ENCODE measurements around the gene TMTC1.

Gene TMTC1

DNA sequence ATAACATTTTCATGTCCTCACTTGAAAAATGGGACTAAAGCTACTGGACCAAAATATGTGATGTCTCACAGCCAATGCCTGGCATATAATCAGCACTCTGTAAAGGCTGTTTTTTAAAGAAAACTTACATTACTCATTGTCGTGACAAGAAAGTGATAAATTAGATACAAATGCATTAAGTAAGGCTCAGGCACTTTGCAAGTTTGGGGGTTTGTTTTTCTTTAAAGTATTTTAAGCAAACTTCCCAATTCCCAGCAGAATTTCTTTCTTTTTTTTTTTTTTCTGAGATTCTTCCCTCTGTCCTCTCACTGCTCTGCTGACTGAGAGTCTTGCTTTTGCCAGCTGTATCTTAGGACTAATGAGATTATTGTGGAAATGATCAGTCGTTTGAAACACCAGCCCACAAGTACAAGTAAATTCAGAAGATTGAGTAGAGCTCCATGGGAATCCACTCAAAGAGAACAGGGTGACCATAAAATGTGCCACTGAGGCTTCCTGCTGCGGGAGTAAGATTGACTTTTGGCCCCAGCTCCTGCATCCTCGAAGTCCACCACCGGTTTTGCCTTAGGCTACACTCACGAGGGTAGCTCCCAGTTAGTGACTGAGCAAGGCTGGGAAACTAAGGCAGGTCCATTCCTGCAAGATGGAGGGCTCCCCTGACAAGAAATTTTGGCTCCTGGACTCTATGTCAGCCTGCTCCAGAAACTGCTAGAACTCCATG lies 82.8 kb downstream of the TMTC1 start:
- Histone ChIP-seq H3K4me1 (ENCODE audit: insufficient read depth, low read length) (peaks cover 9% of the 10 kb centered on the region; the same call in 1 of the 2 replicates), H3K9me3 (ENCODE audit: control insufficient read depth, insufficient read depth, low read length) (no peaks in the 10 kb centered on the region), H3K9ac (ENCODE audit: low read depth, low read length) (no peak overlapping the region), H3K36me3 (ENCODE audit: insufficient read depth, low read length) (no peaks in the 10 kb centered on the region)

DNA sequence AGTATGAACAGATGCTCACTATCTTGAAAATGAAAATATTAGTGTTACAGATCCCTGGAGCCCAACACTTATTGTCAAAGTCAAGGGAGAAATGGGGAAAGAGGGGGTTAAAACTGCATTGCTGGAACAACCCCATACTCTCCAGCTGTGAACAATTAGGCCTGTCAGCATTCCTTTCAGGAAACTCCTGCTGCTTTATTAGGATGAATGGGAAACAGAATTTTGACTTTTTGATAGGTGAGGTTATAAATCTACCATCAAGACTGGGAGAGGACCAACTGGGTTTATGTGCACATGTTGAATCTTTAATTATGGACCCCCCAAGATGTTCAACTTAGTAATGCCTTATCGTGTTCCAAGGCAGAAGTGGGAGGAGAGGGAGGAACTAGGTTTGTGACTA lies 85.0 kb downstream of the TMTC1 start:
- H3K4me1 ChIP-seq (ENCODE audit: insufficient read depth, low read length): peaks cover 9% of the 10 kb centered on the region; the same call in 1 of the 2 replicates
- no peaks in the 10 kb centered on the region for H3K36me3 ChIP-seq (ENCODE audit: insufficient read depth, low read length)
- H3K9ac ChIP-seq (ENCODE audit: low read depth, low read length): no peak overlapping the region
- H3K9me3 ChIP-seq (ENCODE audit: control insufficient read depth, insufficient read depth, low read length): no peaks in the 10 kb centered on the region

DNA sequence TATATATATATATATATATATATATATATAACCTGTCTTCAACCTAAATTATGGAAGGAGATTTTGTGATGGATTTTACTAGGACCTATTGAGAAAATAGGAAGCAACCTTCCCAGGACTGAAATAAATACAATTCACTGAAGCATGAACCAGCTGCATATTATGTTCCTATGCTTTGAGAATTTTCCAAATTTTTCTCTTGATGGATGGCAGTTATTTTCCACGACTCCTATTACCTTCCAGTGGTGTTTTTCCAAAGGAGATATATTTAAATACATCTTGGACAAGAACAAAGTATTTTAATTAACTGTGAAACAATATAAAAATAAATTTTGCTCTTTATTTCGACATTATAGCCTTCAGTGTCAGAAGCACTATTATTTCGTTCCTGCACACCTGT lies 87.9 kb downstream of the TMTC1 start:
- H3K36me3 ChIP-seq (ENCODE audit: insufficient read depth, low read length): no peaks in the 10 kb centered on the region
- no peaks in the 10 kb centered on the region for H3K9me3 ChIP-seq (ENCODE audit: control insufficient read depth, insufficient read depth, low read length)
- H3K4me1 ChIP-seq (ENCODE audit: insufficient read depth, low read length): peaks cover 21% of the 10 kb centered on the region
- no peak overlapping the region for H3K9ac ChIP-seq (ENCODE audit: low read depth, low read length)

DNA sequence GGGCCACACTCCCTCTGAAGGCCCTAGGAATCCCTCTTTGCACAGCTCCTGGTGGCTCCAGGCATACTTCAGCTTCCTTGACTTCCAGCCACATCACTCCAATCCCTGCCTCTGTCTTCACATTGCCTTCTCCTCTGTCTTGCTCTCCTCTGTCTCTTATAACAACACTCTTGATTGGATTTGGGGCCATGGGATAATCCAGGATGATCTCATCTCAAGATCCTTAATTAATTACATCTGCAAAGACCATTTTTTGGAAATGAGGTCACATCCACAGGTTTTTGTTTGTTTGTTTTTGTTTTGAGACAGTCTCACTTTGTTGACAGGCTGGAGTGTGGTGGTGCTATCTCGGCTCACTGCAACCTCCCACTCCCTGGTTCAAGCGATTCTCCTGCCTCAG lies 88.7 kb downstream of the TMTC1 start:
- H3K36me3 ChIP-seq (ENCODE audit: insufficient read depth, low read length): no peaks in the 10 kb centered on the region
- no peak overlapping the region for H3K9ac ChIP-seq (ENCODE audit: low read depth, low read length)
- H3K9me3 ChIP-seq (ENCODE audit: control insufficient read depth, insufficient read depth, low read length): no peaks in the 10 kb centered on the region
- H3K4me1 ChIP-seq (ENCODE audit: insufficient read depth, low read length): peaks cover 24% of the 10 kb centered on the region

DNA sequence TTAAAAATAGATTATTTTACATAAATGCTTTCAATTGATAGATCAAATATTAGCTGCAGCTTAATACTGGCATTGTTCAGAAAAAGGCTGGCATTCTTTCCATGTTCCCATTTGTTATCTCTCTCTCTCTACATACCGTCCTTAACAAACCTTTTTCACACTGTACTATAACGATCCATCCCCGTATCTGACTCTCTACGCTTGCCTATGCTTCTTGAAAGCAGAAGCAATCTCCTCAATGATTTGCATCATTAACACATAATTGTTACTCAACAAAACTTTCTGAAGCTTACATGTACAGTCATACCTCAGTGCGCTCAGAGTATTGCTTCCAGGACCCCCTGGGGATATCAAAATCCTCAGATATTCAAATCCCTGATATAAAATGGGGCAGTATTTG lies 89.7 kb downstream of the TMTC1 start:
- no peaks in the 10 kb centered on the region for H3K36me3 ChIP-seq (ENCODE audit: insufficient read depth, low read length)
- H3K4me1 ChIP-seq (ENCODE audit: insufficient read depth, low read length): peaks cover 18% of the 10 kb centered on the region
- H3K9me3 ChIP-seq (ENCODE audit: control insufficient read depth, insufficient read depth, low read length): no peaks in the 10 kb centered on the region
- no peak overlapping the region for H3K9ac ChIP-seq (ENCODE audit: low read depth, low read length)

DNA sequence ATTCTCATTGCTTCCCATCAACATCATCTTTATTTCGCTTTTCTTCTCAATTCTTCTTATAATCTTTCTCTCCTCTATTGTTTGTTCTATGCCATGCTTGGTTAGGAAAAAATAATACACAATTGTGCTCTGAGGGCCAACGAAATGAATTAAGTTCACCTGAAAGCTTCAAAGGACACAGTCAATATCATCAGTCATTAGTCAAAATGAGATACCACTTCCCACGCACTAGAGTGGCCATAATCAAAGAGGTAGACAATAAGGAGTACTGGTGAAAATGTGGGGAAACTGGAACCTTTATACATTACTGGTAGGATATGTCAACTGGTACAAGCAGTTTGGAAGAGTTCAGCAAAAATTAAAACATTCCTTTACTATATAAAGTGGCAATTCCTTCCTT lies 91.5 kb downstream of the TMTC1 start:
- H3K9me3 ChIP-seq (ENCODE audit: control insufficient read depth, insufficient read depth, low read length): no peaks in the 10 kb centered on the region
- H3K36me3 ChIP-seq (ENCODE audit: insufficient read depth, low read length): no peaks in the 10 kb centered on the region
- H3K9ac ChIP-seq (ENCODE audit: low read depth, low read length): no peak overlapping the region
- peaks cover 14% of the 10 kb centered on the region for H3K4me1 ChIP-seq (ENCODE audit: insufficient read depth, low read length)

DNA sequence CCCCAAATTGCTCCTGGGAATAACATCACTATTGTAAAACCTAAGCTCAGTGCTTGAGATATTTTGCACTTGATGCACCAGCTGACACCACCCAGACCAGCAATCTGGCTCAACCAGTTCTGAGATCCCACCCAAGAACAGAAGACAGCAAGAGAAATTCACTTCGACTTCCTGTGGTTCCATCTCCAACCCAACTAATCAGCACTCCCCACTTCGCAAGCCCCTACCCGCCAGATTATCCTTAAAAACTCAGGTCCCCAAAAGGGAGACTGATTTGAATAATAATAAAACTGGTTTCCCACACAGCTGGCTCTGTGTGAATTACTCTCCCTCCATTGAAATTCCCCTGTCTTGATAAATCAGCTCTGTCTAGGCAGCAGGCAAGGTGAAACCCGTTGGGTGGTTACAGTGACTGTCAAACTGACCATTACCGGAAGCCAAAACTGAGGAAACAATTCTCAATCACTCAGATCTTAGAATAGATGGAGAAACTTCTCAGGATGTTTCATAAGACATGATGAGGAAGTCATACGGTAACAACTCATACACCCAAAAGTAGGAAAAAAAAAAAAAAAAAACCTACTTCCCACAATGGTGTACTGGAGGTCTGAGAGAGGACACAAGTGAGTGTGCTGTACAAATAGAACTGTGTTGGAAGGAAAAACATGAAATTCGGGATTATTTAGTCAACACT lies 92.4 kb downstream of the TMTC1 start:
- Histone ChIP-seq H3K4me1 (ENCODE audit: insufficient read depth, low read length) (peaks cover 14% of the 10 kb centered on the region), H3K9me3 (ENCODE audit: control insufficient read depth, insufficient read depth, low read length) (no peaks in the 10 kb centered on the region), H3K9ac (ENCODE audit: low read depth, low read length) (no peak overlapping the region), H3K36me3 (ENCODE audit: insufficient read depth, low read length) (no peaks in the 10 kb centered on the region)

DNA sequence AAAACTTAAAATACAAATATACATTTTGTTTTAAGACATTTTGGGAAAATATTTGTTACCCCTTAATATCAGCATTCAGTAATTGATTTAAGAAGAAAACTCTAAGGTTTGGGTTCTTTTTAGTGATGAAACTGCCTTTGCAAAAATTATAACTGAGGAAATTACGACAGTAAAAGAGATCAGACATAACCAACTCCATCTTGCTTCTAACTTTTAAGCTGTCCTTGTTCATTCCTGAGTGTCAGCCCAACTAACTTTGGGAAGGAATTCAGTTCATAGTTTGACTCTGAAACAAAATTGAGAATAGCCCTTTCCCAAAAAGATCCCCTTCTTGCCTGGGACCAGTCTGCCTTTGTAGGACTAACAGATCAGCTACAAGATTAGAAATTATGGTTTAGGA lies 93.0 kb downstream of the TMTC1 start:
- Histone ChIP-seq H3K4me1 (ENCODE audit: insufficient read depth, low read length) (peaks cover 14% of the 10 kb centered on the region), H3K9ac (ENCODE audit: low read depth, low read length) (no peak overlapping the region), H3K36me3 (ENCODE audit: insufficient read depth, low read length) (no peaks in the 10 kb centered on the region), H3K9me3 (ENCODE audit: control insufficient read depth, insufficient read depth, low read length) (no peaks in the 10 kb centered on the region)

DNA sequence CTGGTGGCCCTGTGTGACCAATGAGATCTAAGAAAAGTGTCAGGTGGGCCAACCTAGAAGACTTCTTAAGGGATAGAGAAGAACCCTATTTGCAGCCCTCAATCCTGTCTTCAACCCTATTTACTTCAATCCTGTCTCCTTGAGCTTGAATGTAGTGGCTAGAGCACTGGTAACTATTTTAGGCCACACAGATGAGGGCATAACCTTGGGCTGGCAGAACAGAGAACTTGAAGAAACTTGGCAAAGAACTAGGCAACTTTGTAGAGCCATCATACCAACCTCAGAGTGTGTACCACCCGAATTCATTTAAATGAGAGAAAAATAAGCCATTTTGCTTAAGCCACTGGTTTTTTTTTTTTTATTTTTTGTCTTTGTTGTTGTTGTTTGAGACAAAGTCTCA lies 94.8 kb downstream of the TMTC1 start:
- Histone ChIP-seq H3K36me3 (ENCODE audit: insufficient read depth, low read length) (no peaks in the 10 kb centered on the region), H3K9ac (ENCODE audit: low read depth, low read length) (no peak overlapping the region), H3K4me1 (ENCODE audit: insufficient read depth, low read length) (peaks cover 14% of the 10 kb centered on the region), H3K9me3 (ENCODE audit: control insufficient read depth, insufficient read depth, low read length) (no peaks in the 10 kb centered on the region)

DNA sequence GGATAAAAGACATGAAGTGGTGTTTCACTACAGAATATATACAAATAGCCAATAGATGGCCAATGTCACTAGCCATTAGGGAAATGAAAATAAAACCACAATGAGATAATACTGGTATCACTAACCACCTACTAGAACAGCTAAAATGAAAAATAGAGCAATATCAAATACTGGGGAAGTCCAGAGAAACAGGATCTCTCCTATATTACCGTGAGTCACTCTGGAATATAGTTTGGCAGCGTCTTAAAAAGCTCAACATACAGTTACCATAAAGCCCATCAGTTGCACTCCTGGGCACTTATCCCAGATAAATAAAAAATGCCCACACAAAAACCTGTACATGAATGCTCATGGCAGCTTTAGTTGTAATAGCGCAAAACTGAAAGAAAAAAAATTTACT lies 101.7 kb downstream of the TMTC1 start:
- Histone ChIP-seq H3K4me1 (ENCODE audit: insufficient read depth, low read length) (no peaks in the 10 kb centered on the region), H3K9me3 (ENCODE audit: control insufficient read depth, insufficient read depth, low read length) (no peaks in the 10 kb centered on the region; the same call in 1 of the 2 replicates), H3K36me3 (ENCODE audit: insufficient read depth, low read length) (no peaks in the 10 kb centered on the region), H3K9ac (ENCODE audit: low read depth, low read length) (no peak overlapping the region)

DNA sequence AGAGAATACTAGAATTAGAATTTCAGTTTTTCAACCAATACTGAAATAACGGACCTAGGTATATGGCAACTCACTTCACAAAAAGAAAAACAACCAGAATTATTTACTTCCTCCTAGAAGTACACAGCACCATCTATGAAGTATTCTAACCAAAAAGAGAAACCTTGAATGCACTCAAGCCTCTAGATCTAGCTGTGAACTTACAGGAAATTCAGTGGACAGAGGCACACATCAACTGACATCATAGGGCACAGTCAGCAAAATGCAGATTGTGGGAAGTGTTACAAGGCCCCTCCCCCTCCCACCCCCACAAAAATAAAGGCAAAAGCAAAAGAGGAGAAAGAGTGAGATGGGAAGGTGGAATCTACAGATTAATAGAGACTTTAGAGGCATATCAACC lies 102.4 kb downstream of the TMTC1 start:
- no peaks in the 10 kb centered on the region; the same call in 1 of the 2 replicates for H3K9me3 ChIP-seq (ENCODE audit: control insufficient read depth, insufficient read depth, low read length)
- H3K9ac ChIP-seq (ENCODE audit: low read depth, low read length): no peak overlapping the region
- H3K4me1 ChIP-seq (ENCODE audit: insufficient read depth, low read length): no peaks in the 10 kb centered on the region
- H3K36me3 ChIP-seq (ENCODE audit: insufficient read depth, low read length): no peaks in the 10 kb centered on the region

DNA sequence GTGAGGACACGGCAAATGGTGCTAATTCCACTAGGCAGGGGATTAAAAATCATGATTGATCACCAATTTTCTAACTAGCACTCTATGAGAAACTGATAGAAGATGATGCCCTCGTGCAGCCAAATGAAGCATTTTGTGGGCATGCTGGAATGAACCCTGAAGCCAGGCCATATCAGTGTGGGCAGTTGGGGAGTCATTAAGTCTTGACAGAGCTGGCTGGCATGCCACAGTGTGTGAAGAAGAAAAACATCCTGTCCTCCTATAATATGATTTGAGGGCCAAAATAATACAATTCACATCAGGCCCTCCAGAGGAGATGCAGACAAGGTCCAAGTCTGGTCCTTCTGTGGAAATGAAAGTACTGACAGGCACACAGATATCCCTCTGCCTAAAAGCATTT lies 107.1 kb downstream of the TMTC1 start:
- no peaks in the 10 kb centered on the region for H3K9me3 ChIP-seq (ENCODE audit: control insufficient read depth, insufficient read depth, low read length)
- no peaks in the 10 kb centered on the region for H3K36me3 ChIP-seq (ENCODE audit: insufficient read depth, low read length)
- no peaks in the 10 kb centered on the region for H3K4me1 ChIP-seq (ENCODE audit: insufficient read depth, low read length)

DNA sequence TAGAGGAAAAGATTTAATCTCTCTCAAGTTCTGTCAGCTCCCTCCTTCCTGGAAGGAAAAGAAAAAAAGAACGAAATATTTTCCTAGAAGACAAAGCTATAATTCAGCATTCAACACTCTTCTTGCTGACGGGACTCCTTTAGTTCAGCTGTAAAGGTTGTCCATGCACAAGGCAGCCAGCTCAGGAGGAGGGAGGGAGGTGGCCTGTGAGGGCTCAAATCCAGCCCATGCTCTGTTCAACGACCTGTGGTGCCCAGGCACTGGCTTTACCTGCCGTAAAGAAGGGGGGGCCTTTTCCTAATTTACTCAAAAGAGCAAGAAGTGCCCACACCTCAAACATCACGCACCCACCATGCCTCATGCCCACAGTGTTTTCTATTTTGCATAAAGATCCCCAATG lies 109.3 kb downstream of the TMTC1 start:
- Histone ChIP-seq H3K9ac (ENCODE audit: low read depth, low read length) (no peak overlapping the region), H3K36me3 (ENCODE audit: insufficient read depth, low read length) (no peaks in the 10 kb centered on the region), H3K9me3 (ENCODE audit: control insufficient read depth, insufficient read depth, low read length) (no peaks in the 10 kb centered on the region), H3K4me1 (ENCODE audit: insufficient read depth, low read length) (no peaks in the 10 kb centered on the region)

More for the DNA sequence above, 107.1 kb downstream of the TMTC1 start:
- H3K9ac ChIP-seq (ENCODE audit: low read depth, low read length): no peak overlapping the region

DNA sequence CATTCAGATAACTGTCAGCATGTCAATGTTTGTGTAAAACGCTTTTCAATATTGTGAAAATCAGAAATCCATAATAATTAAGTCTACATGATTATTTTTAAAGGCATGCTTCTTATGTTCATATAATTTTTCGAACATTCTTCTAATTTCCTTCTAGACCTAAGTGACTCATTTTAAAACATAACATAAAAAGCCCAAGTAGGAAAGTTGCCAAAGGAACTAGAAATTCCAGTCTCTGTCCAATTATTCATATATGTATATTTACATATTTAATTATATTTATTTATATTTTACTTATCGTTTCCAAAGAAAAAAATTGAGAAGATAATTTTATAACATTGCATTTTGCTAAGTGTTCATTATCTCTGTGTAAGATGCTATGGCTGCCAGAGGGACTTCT lies 110.4 kb downstream of the TMTC1 start:
- no peaks in the 10 kb centered on the region for H3K4me1 ChIP-seq (ENCODE audit: insufficient read depth, low read length)
- no peaks in the 10 kb centered on the region for H3K9me3 ChIP-seq (ENCODE audit: control insufficient read depth, insufficient read depth, low read length)
- H3K9ac ChIP-seq (ENCODE audit: low read depth, low read length): no peak overlapping the region
- no peaks in the 10 kb centered on the region for H3K36me3 ChIP-seq (ENCODE audit: insufficient read depth, low read length)

DNA sequence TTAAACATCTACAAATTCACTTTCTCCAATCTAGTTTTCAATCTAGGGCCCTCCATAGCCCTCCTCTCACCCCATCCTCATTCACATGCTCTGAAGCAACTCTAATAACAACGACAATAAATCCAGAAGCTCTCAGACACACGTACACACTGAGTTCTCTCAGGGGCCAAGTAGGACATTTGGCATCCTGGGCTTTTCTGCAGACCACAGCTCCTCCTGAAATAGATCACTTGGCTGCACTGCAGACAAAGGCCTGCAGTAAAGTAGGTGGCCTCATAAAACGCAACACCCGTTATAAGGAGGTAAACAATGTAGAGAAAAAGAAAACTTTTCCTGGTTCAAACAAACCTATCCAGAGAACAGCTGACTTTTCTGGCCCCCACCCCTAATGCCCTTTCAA lies 111.2 kb downstream of the TMTC1 start:
- H3K36me3 ChIP-seq (ENCODE audit: insufficient read depth, low read length): no peaks in the 10 kb centered on the region
- H3K9ac ChIP-seq (ENCODE audit: low read depth, low read length): no peak overlapping the region
- no peaks in the 10 kb centered on the region; the same call in 1 of the 2 replicates for H3K4me1 ChIP-seq (ENCODE audit: insufficient read depth, low read length)
- H3K9me3 ChIP-seq (ENCODE audit: control insufficient read depth, insufficient read depth, low read length): no peaks in the 10 kb centered on the region
